HG02759 (cell line): ENCODE results near the gene SH3PXD2A.
"Not testable (repeated sequence)": the region's sequence is repeated elsewhere in the genome, so short reads cannot be mapped to it uniquely, and the experiment has no call there.

Experiments used
- ATAC-seq: cut with Tn5 transposase; IDR thresholded peaks from one replicate; pipeline ENCODE4 v1.9.1; 2021; ENCODE audit warnings: mild to moderate bottlenecking, moderate library complexity; ENCODE audit not compliant: unreplicated experiment

The SH3PXD2A gene

GRCh38 chr10:103652599-103653281 is 202.6 kb downstream of the SH3PXD2A start:
- ATAC-seq: no peak

GRCh38 chr10:103651783-103652476 is 203.4 kb downstream of the SH3PXD2A start:
- ATAC-seq: no peak

DNA sequence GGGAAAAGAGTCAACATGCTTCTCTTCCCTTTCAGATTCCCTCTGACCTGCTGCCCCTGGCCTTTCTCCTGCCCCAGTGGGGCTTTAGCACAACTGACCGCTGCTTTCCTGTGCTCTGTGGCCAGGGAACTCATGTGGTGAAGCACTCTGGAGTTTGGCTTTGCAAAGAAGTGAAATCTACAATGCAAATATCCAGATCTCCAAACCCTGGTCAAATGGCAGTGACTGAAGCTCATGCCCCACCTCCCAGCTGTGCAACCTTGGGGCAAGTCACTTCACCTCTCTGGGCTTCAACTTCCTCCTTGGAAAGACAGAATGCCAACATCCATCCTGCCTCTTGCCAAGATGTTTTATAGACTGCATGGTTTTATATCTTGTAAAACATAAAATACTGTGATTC is 204.0 kb downstream of the SH3PXD2A start:
- ATAC-seq: no peak

- ATAC-seq: no peak
Measured at GRCh38 chr10:103649654-103650423, 205.5 kb downstream of the SH3PXD2A start.

DNA sequence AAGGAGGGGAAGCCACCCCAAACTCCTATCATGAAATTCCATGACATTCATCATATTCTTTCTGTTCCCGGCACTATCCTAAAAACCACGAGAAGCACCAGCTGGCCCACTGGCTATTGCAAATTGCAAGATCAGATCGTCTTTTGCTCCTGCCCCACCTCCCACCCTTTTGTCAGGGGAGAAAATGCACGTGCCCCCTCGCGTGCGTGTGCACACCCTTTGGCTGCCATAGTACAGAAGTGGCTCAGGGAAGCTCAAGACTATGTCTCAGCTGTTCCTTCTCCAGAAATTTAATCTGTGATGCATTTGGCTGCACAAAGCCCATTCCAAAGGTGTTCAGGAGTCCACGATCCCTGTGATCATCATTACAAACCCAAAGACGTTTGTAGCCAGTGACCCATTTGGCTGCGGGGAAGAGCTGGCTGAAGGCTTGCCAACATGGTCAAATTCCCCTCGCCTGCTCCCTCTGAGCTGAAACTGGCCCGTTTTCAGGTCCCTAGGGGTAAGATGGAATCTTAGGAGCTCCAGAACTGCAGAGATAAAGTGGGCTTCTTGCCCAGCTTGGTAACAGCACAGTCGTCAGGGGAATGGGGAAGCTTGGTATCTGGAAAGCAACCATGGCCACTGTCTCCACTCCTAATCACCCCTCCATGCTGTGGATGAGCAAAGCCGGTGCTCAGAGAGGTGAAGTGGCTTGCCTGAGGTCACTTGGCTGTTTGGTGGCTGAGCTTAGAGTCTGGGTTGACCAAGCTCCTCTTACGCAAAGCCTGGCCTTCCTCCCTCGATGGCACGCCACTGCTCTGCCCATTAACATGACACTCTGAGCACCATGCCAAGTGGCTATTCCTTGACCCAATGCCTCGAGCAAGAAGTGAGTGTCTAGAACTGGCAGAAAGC is 206.5 kb downstream of the SH3PXD2A start:
- ATAC-seq: no peak

DNA sequence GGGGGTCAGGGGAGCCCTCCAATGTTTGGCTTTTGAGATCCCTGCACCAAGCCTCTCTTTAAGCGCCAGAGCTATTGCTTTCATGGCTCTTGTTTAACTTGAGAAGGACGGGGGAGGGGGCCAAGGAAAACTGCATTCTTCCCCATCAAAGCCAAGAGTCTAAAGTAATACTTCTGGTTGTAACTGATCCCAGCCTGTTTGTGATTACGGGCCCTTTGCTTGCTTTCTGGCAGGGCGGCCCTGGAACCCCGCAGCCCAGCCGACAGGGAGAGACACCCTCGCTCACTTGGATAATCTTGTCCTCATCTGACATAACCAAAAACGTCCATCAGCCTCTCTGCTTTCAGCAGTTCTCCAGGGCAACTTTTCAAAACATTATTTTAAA is 207.1 kb downstream of the SH3PXD2A start:
- ATAC-seq: no peak

GRCh38 chr10:103646304-103646703 is 209.1 kb downstream of the SH3PXD2A start:
- ATAC-seq: no peak

GRCh38 chr10:103645141-103646054 is 210.0 kb downstream of the SH3PXD2A start:
- ATAC-seq: no peak

DNA sequence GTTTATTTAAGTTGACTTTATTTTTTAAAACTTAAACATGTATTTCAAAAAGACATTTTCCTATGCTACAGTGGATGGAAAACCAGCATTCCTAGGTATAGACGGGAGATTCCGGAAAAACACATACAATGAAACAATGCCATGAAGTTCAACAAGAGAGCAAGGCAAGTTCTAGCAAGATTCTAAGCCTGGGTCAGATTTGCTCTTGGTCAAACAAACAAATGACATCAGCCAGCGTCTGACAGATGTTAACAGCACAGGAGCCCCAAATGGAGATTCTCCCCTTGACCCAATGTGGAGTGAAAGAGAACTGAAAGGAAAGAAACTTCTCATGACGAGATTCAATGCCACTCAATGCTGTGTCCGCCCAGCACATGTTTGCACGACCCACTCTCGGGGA is 212.0 kb downstream of the SH3PXD2A start:
- no peak for ATAC-seq

- ATAC-seq: no peak
Measured at GRCh38 chr10:103641326-103641725, 214.1 kb downstream of the SH3PXD2A start.

DNA sequence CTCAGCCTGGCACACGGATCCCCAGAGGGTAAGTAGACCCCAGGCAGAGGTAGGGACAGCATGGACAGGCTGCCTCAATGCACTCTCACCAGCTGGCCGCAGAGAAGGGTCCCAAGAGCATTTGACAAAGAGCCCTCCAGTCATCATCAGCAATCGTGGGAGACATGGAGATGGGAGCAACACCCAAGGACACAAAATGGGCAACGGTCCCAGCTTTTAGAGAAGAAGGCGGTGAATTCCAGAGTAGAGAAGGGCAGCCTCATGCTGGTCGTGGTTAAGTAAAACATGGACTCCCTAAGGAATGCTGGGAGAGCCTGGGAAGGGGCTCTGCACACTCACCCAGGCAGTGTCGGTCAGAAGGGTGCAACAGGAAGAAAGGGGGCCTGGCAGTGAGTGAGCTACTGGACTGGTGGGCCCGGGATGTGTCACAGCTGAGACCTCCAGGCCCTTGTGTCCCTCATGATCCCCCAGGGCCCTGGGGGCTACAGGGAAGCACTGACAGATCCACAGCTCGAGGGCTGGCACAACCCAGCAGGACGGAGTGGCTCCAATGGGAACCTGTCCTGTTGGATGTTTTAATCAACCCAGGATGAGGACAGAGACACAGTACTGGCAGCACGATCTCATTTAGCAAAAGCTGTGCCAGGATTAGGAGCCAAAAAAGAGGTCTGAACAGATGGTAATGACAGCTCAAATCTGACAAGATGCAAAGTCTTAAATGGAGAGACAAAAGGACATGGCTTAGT is 214.8 kb downstream of the SH3PXD2A start:
- no peak for ATAC-seq

DNA sequence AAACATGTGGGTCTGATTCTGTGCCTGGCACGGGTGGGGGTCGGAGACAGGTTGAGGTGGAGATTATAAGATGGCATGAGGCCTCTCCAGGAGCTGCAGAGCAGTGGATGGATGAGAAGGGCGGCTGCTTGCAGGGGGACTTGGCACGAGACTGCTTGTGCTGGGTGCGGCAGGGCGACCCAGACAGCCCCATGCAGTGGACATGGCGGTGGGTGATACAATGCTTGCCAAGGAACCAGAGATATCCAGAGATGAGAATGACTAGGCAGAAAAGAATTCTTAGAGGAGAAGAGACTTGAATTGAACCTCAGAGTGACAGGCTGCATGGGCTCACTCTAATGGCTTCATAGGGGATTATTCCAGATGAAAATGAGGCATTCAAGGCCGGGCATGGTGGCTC is 216.4 kb downstream of the SH3PXD2A start:
- no peak for ATAC-seq

GRCh38 chr10:103637927-103638557 is 217.3 kb downstream of the SH3PXD2A start:
- no peak for ATAC-seq

- no peak for ATAC-seq
Measured at GRCh38 chr10:103637011-103637410, 218.4 kb downstream of the SH3PXD2A start.

DNA sequence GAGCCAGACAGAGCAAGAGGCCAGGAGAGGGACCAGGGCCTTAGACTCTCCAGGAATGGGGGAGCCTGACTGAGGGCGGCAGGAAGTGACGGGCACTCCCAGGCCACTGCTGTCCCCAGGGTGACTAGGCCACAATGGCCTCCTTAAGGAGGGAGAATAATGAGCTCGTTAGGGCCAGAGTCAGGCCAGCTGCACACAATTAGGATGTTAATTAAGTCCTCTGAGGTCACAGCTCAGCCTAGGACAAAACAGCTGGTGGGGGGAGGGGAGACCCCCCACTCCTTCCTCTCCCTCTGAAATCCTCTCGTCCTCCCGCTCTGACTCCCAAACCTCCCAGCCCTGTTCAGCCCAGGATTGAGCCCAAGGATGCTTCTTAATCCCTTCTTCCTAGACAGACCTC is 218.9 kb downstream of the SH3PXD2A start:
- no peak for ATAC-seq

GRCh38 chr10:103635580-103635979 is 219.8 kb downstream of the SH3PXD2A start:
- no peak for ATAC-seq

GRCh38 chr10:103633846-103634245 is 221.5 kb downstream of the SH3PXD2A start:
- ATAC-seq: no peak

DNA sequence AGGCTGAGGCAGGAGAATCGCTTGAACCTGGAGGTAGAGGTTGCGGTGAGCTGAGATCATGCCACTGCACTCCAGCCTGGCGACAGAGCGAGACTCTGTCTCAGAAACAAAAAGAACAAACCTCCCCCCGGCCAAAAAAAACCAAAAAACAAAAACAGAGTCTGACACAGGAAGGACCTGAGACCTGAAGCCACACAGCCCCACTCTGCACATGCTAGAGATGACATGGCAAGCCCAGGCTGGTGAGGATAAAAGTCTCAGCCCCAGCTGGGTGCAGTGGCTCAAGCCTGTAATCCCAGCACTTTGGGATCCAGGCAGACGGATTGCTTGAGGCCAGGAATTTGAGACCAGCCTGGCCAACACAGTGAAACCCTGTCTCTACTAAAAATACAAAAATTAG is 222.5 kb downstream of the SH3PXD2A start:
- not testable (repeated sequence) for ATAC-seq

GRCh38 chr10:103632247-103632642 is 223.1 kb downstream of the SH3PXD2A start:
- ATAC-seq: no peak
